HepG2 (cell line): ENCODE measurements around the gene LUZP2.

Source experiments
- NBN ChIP-seq: fragments of 450-650 bp; conservative IDR thresholded peaks from 2 replicates; pipeline ENCODE4 v1.6.1; 2017
- TF ChIP-seq, protein P1 (sequence below), 2 experiments: fragments of 450-650 bp in 1 of 2; sonication (generic) in 1 of 2; formaldehyde crosslinking; IDR thresholded peaks; 2 replicates each; pipeline versions ENCODE4 v1.5.0 to v1.8.0; 2020 to 2022; ENCODE audit warnings: mild to moderate bottlenecking in 1 of 2, missing genetic modification reagents in 1 of 2

GRCh38 chr11:24890426-24890825 is 393.6 kb downstream of the LUZP2 start:
- TF ChIP-seq, protein P1, sequence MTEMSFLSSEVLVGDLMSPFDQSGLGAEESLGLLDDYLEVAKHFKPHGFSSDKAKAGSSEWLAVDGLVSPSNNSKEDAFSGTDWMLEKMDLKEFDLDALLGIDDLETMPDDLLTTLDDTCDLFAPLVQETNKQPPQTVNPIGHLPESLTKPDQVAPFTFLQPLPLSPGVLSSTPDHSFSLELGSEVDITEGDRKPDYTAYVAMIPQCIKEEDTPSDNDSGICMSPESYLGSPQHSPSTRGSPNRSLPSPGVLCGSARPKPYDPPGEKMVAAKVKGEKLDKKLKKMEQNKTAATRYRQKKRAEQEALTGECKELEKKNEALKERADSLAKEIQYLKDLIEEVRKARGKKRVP (CRISPR knock-in tag; IDR thresholded peaks at IDR 0.05): no peak
- no peak for TF ChIP-seq NBN
